ENCODE data around the gene UNC5C. TPM values are rescaled to one million over a fixed set of nuclear protein-coding genes. Genes with fewer than 3 reads are reported as not detected.

UNC5C gene
- total and polyA plus RNA-seq, 2 of the 4 experiments (the other 2 are of a cell fraction), result under 0.01 TPM

DNA sequence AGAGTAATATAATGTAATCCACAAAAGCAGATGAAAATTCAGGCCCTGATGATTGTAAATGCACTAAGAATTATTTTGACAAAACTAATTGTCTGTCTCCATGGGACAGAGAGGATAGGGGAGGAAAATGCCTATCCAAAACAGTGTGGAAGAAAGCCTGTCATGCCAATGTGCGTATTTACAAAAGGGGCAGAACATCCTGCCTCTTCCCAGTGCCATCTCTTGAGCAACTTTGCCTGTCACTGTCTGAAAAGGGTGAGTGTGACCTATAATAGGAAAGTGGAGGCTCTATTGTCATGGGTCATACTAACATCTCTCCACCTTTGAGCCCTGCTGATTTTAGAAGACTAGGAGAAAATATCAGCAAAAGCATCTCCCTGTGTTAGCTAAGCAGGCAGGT lies 264.1 kb downstream of the UNC5C start:
- TF ChIP-seq MAFK (IDR thresholded peaks at IDR 0.05; ENCODE audit: low read depth, low read length), result no peak
- TF ChIP-seq MXI1 (IDR thresholded peaks at IDR 0.05; ENCODE audit: borderline replicate concordance, low read depth, low read length), result no peak
- TF ChIP-seq, protein P1, sequence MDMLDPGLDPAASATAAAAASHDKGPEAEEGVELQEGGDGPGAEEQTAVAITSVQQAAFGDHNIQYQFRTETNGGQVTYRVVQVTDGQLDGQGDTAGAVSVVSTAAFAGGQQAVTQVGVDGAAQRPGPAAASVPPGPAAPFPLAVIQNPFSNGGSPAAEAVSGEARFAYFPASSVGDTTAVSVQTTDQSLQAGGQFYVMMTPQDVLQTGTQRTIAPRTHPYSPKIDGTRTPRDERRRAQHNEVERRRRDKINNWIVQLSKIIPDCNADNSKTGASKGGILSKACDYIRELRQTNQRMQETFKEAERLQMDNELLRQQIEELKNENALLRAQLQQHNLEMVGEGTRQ (IDR thresholded peaks at IDR 0.05; ENCODE audit: low read depth, low read length), result no peak
- no peak for TF ChIP-seq SMC3 (IDR thresholded peaks at IDR 0.05; ENCODE audit: low read depth, low read length)
- TF ChIP-seq BHLHE40 (IDR thresholded peaks at IDR 0.05; ENCODE audit: low read depth, low read length), result no peak
- TF ChIP-seq RCOR1 (IDR thresholded peaks at IDR 0.05; ENCODE audit: insufficient replicate concordance, low read length), result no peak
- no peak for TF ChIP-seq RAD21 (IDR thresholded peaks at IDR 0.05; ENCODE audit: low read length)
- TF ChIP-seq, protein P2, sequence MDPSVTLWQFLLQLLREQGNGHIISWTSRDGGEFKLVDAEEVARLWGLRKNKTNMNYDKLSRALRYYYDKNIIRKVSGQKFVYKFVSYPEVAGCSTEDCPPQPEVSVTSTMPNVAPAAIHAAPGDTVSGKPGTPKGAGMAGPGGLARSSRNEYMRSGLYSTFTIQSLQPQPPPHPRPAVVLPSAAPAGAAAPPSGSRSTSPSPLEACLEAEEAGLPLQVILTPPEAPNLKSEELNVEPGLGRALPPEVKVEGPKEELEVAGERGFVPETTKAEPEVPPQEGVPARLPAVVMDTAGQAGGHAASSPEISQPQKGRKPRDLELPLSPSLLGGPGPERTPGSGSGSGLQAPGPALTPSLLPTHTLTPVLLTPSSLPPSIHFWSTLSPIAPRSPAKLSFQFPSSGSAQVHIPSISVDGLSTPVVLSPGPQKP (IDR thresholded peaks at IDR 0.05; ENCODE audit: borderline replicate concordance, low read depth, low read length), result no peak
- no peak for TF ChIP-seq FOS (IDR thresholded peaks at IDR 0.05; ENCODE audit: low read depth, low read length)
- no peak for TF ChIP-seq CHD1 (IDR thresholded peaks at IDR 0.05; ENCODE audit: low read depth, low read length)
- TF ChIP-seq MAZ (IDR thresholded peaks at IDR 0.05; ENCODE audit: borderline replicate concordance, low read depth, low read length), result no peak
- H4K8ac ChIP-seq (ENCODE audit: low read depth in 2 of 2, low read length in 2 of 2), result no peak overlapping the region

More for the DNA sequence above, 264.1 kb downstream of the UNC5C start:
- in situ Hi-C loops (cut with MboI; ENCODE audit: low sequenced_read_pairs) (no loop called here), dilution Hi-C loops (cut with HindIII; ENCODE audit: low sequenced_read_pairs, unreplicated experiment) (no loop called here), intact Hi-C loops (cut with micrococcal nuclease) (no loop called here)
- no peak overlapping the region for H4K5ac ChIP-seq (ENCODE audit: low read depth, low read length)
- H2BK5ac ChIP-seq (ENCODE audit: low read depth, low read length, poor library complexity, severe bottlenecking), result no peak overlapping the region
- DNase-seq (no peak), ATAC-seq (ENCODE audit: low read depth) (no peak)
- H3K4me3 ChIP-seq (ENCODE audit: insufficient read depth, low read depth, low read length), result no peak overlapping the region
- H2AK9ac ChIP-seq (replicated peaks; ENCODE audit: low read depth, low read length, poor library complexity), result no peak overlapping the region
- no peak overlapping the region for H3K14ac ChIP-seq (replicated peaks; ENCODE audit: low read depth, low read length)
- H3K9me3 ChIP-seq (ENCODE audit: control insufficient read depth, insufficient read depth, low read length), result no peaks in the 10 kb centered on the region
- CTCF ChIA-PET, result no interaction called here
- no peak overlapping the region for H3K27ac ChIP-seq (ENCODE audit: insufficient read depth, low read length)
- no peaks in the 10 kb centered on the region for H4K20me1 ChIP-seq (ENCODE audit: insufficient read depth, low read length)
- no CpG with 5 or more reads among the region's 1 CpG for WGBS, 2 experiments (ENCODE audit: extremely low coverage in 2 of 2, insufficient read length in 1 of 2)
- H2BK15ac ChIP-seq (ENCODE audit: low read depth, low read length), result no peak overlapping the region
- no peak overlapping the region for H2AK5ac ChIP-seq (ENCODE audit: low read depth, low read length)
- no peaks in the 10 kb centered on the region for H3K36me3 ChIP-seq (ENCODE audit: control insufficient read depth, insufficient read depth, low read length)
- no peak overlapping the region for H3K4me2 ChIP-seq (ENCODE audit: low read depth, low read length)
- H3K27me3 ChIP-seq (ENCODE audit: control insufficient read depth, insufficient read depth, low read length), result no peaks in the 10 kb centered on the region
- no peaks in the 10 kb centered on the region for H3K79me1 ChIP-seq (ENCODE audit: low read depth in 1 of 2, low read length in 2 of 2)
- no peak overlapping the region for H3K56ac ChIP-seq (ENCODE audit: extremely low read depth, insufficient read depth, low read length)
- no peak overlapping the region for H3K4ac ChIP-seq (ENCODE audit: low read depth, low read length)
- POLR2A ChIA-PET (ENCODE audit: unreplicated experiment), result no interaction called here
- no peak overlapping the region for H3K9ac ChIP-seq (ENCODE audit: low read depth, low read length)
- H2BK120ac ChIP-seq (ENCODE audit: low read depth, low read length), result no peak overlapping the region
- H2BK20ac ChIP-seq (ENCODE audit: low read depth, low read length), result no peak overlapping the region
- no peak overlapping the region for H3K18ac ChIP-seq (ENCODE audit: low read depth, low read length)
- no peak overlapping the region for H3K23ac ChIP-seq (ENCODE audit: low read depth, low read length)
- no peaks in the 10 kb centered on the region for H3K4me1 ChIP-seq (ENCODE audit: control insufficient read depth, insufficient read depth, low read length)
- BruUV-seq (replicated peaks), result no TSS peak
- no peak overlapping the region for H4K91ac ChIP-seq (ENCODE audit: insufficient read depth, low read depth, low read length)
- H2AFZ ChIP-seq (replicated peaks; ENCODE audit: low read length, poor library complexity), result no peak overlapping the region
- no peaks in the 10 kb centered on the region for H3K9me1 ChIP-seq (ENCODE audit: insufficient read depth, low read length)
